ENCODE measurements around the gene MPRIP. TPM values are rescaled to one million over a fixed set of nuclear protein-coding genes. Genes with fewer than 3 reads are reported as not detected.
A peak's percentile ranks its signal among the peaks of the same experiment; 100 is the strongest.
"Not testable (repeated sequence)": the region's sequence is repeated elsewhere in the genome, so short reads cannot be mapped to it uniquely, and the experiment has no call there.

Gene MPRIP
- total RNA-seq, 2 experiments from 2014 or later: 210 to 239 TPM

DNA sequence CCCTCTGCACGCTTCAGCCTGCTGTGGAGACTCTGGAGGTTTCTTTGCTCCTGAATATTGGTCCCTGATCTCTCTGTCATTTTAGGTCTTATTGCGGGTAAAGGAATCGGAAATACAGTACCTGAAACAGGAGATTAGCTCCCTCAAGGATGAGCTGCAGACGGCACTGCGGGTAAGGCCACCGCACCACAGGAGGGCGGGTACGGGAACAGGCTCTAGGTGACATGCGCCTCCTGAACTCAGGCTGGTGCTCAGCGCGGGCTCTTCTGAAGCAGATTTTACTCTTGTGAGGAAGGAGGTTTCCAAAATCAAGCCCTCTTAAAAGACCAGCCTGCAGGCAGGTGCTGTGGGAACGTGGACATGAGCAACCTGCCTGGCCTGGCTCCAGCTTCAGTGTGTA is 134.1 kb downstream of the MPRIP start:
- no peaks in the 10 kb centered on the region for H3K27me3 Mint-ChIP-seq
- DNase-seq (no peak), ATAC-seq (ENCODE audit: low read depth) (no peak)
- H3K27ac Mint-ChIP-seq: peak overlapping the region; percentile 79
- H3K4me1 Mint-ChIP-seq: peaks cover 46% of the 10 kb centered on the region
- H3K36me3 Mint-ChIP-seq: peaks cover 33% of the 10 kb centered on the region
- no peaks in the 10 kb centered on the region for H3K9me3 Mint-ChIP-seq
- POLR2A ChIA-PET: interaction anchor here (1.1 kb wide), 1 partner anchor 61 kb away, joined by 4 read pairs; the partner anchor contains the start of gene FLCN
- peak overlapping the region; percentile 48 for H3K4me3 Mint-ChIP-seq

DNA sequence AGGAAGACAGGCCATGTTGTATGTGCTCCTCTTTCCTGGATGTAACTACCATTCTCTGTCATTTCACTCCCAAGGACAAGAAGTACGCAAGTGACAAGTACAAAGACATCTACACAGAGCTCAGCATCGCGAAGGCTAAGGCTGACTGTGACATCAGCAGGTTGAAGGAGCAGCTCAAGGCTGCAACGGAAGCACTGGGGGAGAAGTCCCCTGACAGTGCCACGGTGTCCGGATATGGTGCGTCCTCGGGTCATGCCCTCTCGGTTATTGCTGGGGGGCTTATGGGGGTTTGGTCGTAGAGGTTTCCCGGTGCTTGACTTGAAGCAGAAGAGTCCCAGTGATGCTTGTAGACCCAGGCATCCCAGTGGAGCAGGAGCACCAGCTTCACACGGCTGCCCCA is 134.9 kb downstream of the MPRIP start:
- DNase-seq (no peak), ATAC-seq (ENCODE audit: low read depth) (no peak)
- Mint-ChIP-seq H3K4me3 (peak overlapping the region; percentile 44), H3K27ac (peak overlapping the region; percentile 77), H3K4me1 (peaks cover 55% of the 10 kb centered on the region), H3K36me3 (peaks cover 32% of the 10 kb centered on the region), H3K27me3 (no peaks in the 10 kb centered on the region), H3K9me3 (no peaks in the 10 kb centered on the region)
- POLR2A ChIA-PET: interaction anchor here (0.7 to 1.3 kb wide), 5 partner anchors 16 to 128 kb away, joined by 3 to 5 read pairs (median 4); partner anchors contain the start of gene FLCN

DNA sequence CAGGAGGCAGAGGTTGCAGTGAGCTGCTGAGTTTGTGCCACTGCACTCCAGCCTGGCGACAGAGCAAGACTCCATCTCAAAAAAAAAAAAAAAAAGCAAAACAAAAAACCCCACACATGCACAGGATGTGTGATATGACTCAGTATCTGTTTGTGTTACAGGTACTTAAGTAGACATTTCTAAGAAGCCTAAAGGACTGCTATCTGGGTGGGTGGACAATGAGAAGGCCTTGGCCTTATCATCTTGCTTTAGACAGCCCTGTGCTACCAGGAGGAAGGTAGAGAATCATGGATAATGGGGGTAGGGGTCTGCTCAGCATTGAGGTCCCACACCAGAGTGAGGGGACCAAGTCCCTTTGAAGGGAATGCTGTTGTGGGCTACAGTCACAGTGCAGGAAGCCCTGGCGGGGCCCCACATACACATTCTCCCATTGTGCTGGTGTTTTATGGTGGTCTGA is 137.1 kb downstream of the MPRIP start:
- POLR2A ChIA-PET: interaction anchor here (0.6 to 1.4 kb wide), 7 partner anchors 21 to 799 kb away, joined by 3 to 10 read pairs (median 3); partner anchors contain the start of genes FLCN, PLD6 and UBB
- peaks cover 31% of the 10 kb centered on the region for H3K36me3 Mint-ChIP-seq
- ATAC-seq (ENCODE audit: low read depth) (peak; percentile 76), DNase-seq (peak; percentile 60)
- H3K27me3 Mint-ChIP-seq: no peaks in the 10 kb centered on the region
- H3K9me3 Mint-ChIP-seq: no peaks in the 10 kb centered on the region
- peak overlapping the region; percentile 79 for H3K4me3 Mint-ChIP-seq
- H3K27ac Mint-ChIP-seq: peak overlapping the region; percentile 95
- peaks cover 58% of the 10 kb centered on the region for H3K4me1 Mint-ChIP-seq

DNA sequence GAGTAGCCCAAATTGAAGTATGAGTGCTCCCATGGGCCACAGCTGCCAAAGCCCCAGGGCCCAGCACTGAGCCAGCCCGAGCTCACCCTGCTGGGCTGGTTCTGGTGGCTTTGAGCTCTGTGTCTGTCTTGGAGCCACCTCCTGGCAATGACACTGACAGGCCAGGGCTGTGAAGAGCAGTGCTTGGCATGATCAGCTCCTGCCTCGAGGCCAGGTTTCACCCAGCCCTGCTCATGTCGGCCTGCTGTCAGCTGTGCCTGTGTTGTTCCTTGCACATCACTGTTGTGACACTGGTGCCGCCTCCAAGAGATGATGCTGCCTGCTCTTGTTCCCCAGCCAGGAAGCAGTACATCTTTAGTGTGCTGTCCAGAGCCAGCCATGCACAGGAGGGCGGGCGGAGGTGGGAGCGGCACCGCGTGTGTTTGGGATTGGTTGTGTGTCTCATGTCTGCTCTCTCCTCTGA is 137.9 kb downstream of the MPRIP start:
- DNase-seq: peak; percentile 50
- peak overlapping the region; percentile 79 for H3K4me3 Mint-ChIP-seq
- POLR2A ChIA-PET: interaction anchor here (0.7 to 1.4 kb wide), 4 partner anchors 11 to 800 kb away, joined by 3 to 10 read pairs (median 6); partner anchors contain the start of genes FLCN, PLD6 and UBB

DNA sequence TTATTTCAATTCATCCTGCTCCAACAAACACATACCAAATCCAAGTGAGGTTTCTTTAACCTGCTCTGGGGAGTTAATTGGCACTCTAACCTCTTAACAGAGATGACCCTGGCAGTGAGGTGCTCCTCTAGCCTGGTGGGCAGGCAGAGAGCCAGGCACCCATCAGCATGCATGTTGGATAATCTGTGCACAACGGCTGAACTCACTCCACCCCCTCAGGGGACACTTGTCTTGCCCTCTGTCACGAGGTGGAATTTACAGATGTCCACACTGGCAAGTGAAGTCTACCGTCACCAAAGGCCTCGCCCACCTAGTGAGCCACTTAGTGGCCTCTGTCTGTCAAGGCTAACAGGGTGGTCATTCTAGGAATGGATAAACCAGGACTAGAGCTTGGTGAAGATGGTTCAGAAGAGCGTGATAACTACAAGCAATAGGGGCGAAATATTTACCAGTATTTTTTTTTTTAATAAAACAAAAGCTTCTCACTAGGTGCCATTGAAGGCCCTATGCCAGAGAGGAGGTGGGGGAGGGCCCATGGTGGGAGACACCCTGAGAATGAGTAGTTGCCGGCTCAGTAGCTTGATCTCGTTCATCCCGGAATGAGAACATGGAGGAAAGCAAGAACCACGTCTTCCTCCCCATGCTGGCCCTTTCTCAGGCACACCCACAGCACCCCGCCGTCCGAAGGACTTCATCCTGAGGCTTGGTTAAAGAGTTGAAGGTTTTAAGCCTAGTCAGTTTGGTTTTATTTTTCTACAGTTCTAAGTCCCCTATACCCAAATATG is 138.7 kb downstream of the MPRIP start:
- DNase-seq (no peak), ATAC-seq (ENCODE audit: low read depth) (no peak)
- POLR2A ChIA-PET: interaction anchor here (1.1 to 1.4 kb wide), 2 partner anchors 10 to 24 kb away, joined by 3 to 10 read pairs; partner anchors contain the start of gene PLD6
- Mint-ChIP-seq H3K27ac (peak overlapping the region; percentile 95), H3K4me3 (peak overlapping the region; percentile 79), H3K36me3 (peaks cover 46% of the 10 kb centered on the region), H3K4me1 (peaks cover 70% of the 10 kb centered on the region), H3K9me3 (no peaks in the 10 kb centered on the region), H3K27me3 (no peaks in the 10 kb centered on the region)

More for the DNA sequence above, 137.9 kb downstream of the MPRIP start:
- H3K4me1 Mint-ChIP-seq: peaks cover 66% of the 10 kb centered on the region
- peak; percentile 24 for ATAC-seq (ENCODE audit: low read depth)
- peaks cover 39% of the 10 kb centered on the region for H3K36me3 Mint-ChIP-seq
- H3K27ac Mint-ChIP-seq: peak overlapping the region; percentile 95
- no peaks in the 10 kb centered on the region for H3K27me3 Mint-ChIP-seq
- H3K9me3 Mint-ChIP-seq: no peaks in the 10 kb centered on the region

- POLR2A ChIA-PET: interaction anchor here (0.6 to 1.0 kb wide), 4 partner anchors 55 to 118 kb away, joined by 4 read pairs; partner anchors contain the start of genes COPS3 and FLCN
- H3K27me3 Mint-ChIP-seq: no peaks in the 10 kb centered on the region
- no peaks in the 10 kb centered on the region for H3K9me3 Mint-ChIP-seq
- peaks cover 44% of the 10 kb centered on the region for H3K36me3 Mint-ChIP-seq
- H3K27ac Mint-ChIP-seq: peak overlapping the region; percentile 90
- peak overlapping the region; percentile 72 for H3K4me3 Mint-ChIP-seq
- peak; percentile 63 for ATAC-seq (ENCODE audit: low read depth)
- DNase-seq: peak; percentile 45
- H3K4me1 Mint-ChIP-seq: peaks cover 71% of the 10 kb centered on the region
Measured at GRCh38 chr17:17181666-17182597, 139.7 kb downstream of the MPRIP start.

GRCh38 chr17:17182598-17183136 is 140.4 kb downstream of the MPRIP start:
- Mint-ChIP-seq H3K27ac (peak overlapping the region; percentile 90), H3K9me3 (no peaks in the 10 kb centered on the region), H3K36me3 (peaks cover 38% of the 10 kb centered on the region), H3K27me3 (no peaks in the 10 kb centered on the region), H3K4me3 (peak overlapping the region; percentile 72), H3K4me1 (peaks cover 64% of the 10 kb centered on the region)
- POLR2A ChIA-PET: interaction anchor here (0.6 to 1.0 kb wide), 4 partner anchors 54 to 118 kb away, joined by 4 read pairs; partner anchors contain the start of genes COPS3 and FLCN
- DNase-seq: no peak
- no peak for ATAC-seq (ENCODE audit: low read depth)

DNA sequence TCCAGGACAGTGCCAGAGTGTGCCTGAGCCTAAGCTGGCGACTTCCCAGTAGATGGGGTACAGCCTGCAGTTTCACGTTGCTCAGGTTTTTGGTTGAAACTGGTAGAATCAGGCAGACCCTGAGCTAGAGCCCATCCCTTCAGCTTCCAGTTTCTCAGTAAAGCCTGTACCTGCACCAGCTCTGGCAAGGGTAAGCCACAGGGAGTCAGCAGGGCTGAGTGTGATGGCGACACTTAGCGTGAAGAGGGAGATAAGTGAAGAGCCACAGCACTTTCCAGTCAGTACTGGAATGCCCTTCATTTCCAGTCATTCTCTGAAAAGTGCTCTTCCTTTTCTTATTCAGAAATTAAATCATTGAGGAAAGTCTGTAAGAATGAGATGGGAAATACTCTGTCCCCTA is 141.5 kb downstream of the MPRIP start:
- POLR2A ChIA-PET: interaction anchor here (0.9 to 1.0 kb wide), 2 partner anchors 22 to 53 kb away, joined by 3 to 5 read pairs; partner anchors contain the start of genes FLCN and PLD6
- no peak overlapping the region for H3K27ac Mint-ChIP-seq

GRCh38 chr17:17184985-17185757 is 142.9 kb downstream of the MPRIP start:
- Mint-ChIP-seq H3K36me3 (peaks cover 28% of the 10 kb centered on the region), H3K4me3 (peak overlapping the region; percentile 47), H3K4me1 (peaks cover 49% of the 10 kb centered on the region), H3K27ac (peak overlapping the region; percentile 78)
- ATAC-seq (ENCODE audit: low read depth); H3K9me3 Mint-ChIP-seq; H3K27me3 Mint-ChIP-seq; DNase-seq: not testable (repeated sequence)
- POLR2A ChIA-PET: interaction anchor here (1.0 kb wide), 1 partner anchor 21 kb away, joined by 3 read pairs; the partner anchor contains the start of gene PLD6

More for the DNA sequence above, 141.5 kb downstream of the MPRIP start:
- no peaks in the 10 kb centered on the region for H3K27me3 Mint-ChIP-seq
- no peaks in the 10 kb centered on the region for H3K9me3 Mint-ChIP-seq
- H3K4me3 Mint-ChIP-seq: no peak overlapping the region
- peaks cover 57% of the 10 kb centered on the region for H3K4me1 Mint-ChIP-seq
- ATAC-seq (ENCODE audit: low read depth) (no peak), DNase-seq (no peak)
- peaks cover 32% of the 10 kb centered on the region for H3K36me3 Mint-ChIP-seq

- H3K36me3 Mint-ChIP-seq: peaks cover 22% of the 10 kb centered on the region
- peak overlapping the region; percentile 78 for H3K27ac Mint-ChIP-seq
- peaks cover 42% of the 10 kb centered on the region for H3K4me1 Mint-ChIP-seq
- ATAC-seq (ENCODE audit: low read depth) (no peak), DNase-seq (no peak)
- POLR2A ChIA-PET: no interaction called here
- no peaks in the 10 kb centered on the region for H3K27me3 Mint-ChIP-seq
- H3K4me3 Mint-ChIP-seq: no peak overlapping the region
- H3K9me3 Mint-ChIP-seq: no peaks in the 10 kb centered on the region
Measured at GRCh38 chr17:17186051-17186450, 143.8 kb downstream of the MPRIP start.

- H3K4me1 Mint-ChIP-seq: peaks cover 35% of the 10 kb centered on the region
- no peak overlapping the region for H3K4me3 Mint-ChIP-seq
Measured at GRCh38 chr17:17186551-17187505, 144.6 kb downstream of the MPRIP start.

More at GRCh38 chr17:17186551-17187505, 144.6 kb downstream of the MPRIP start:
- DNase-seq: no peak
- H3K36me3 Mint-ChIP-seq: peaks cover 20% of the 10 kb centered on the region
- ATAC-seq (ENCODE audit: low read depth): no peak
- no peaks in the 10 kb centered on the region for H3K9me3 Mint-ChIP-seq
- H3K27me3 Mint-ChIP-seq: no peaks in the 10 kb centered on the region
- no peak overlapping the region for H3K27ac Mint-ChIP-seq
- POLR2A ChIA-PET: no interaction called here
